ENCODE results near the gene HOXC12. TPM values are rescaled to one million over a fixed set of nuclear protein-coding genes. Genes with fewer than 3 reads are reported as not detected.

The HOXC12 gene
- total RNA-seq, 2 experiments from 2014 or later, result not detected

DNA sequence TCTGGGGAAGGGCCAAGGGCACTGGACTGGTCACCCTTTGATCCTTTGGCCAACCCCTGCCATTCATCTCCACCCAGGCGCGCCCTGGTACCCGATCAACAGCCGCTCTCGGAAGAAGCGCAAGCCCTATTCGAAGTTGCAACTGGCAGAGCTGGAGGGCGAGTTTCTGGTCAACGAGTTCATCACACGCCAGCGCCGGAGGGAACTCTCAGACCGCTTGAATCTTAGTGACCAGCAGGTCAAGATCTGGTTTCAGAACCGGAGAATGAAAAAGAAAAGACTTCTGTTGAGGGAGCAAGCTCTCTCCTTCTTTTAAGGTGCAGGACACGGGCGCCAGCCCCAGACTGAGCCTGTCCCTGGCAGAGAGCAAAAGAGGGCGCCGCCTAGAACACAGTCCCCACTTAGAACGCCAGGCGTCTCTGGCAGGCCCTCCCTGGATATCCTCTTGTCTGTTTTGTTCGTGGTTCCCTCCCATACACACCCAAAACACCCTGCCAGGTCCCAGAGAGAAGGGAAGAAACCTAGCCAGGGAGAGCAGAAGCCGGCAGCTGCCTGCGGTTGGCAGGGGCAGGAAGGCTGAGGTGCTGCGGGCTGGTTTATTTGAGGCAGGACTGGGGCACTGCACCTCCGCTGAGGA, 1.7 kb downstream of the HOXC12 start:
- H3K9me3 Mint-ChIP-seq, result no peaks in the 10 kb centered on the region
- ChIA-PET POLR2A (no interaction called here), CTCF (no interaction called here)
- H3K4me1 Mint-ChIP-seq, result peaks cover 11% of the 10 kb centered on the region
- H3K4me3 Mint-ChIP-seq, result peak overlapping the region; percentile 25
- no peak overlapping the region for H3K27ac Mint-ChIP-seq
- peaks cover 93% of the 10 kb centered on the region for H3K27me3 Mint-ChIP-seq
- DNase-seq, result no peak
- peaks cover 11% of the 10 kb centered on the region for H3K36me3 Mint-ChIP-seq (ENCODE audit: low read depth)

DNA sequence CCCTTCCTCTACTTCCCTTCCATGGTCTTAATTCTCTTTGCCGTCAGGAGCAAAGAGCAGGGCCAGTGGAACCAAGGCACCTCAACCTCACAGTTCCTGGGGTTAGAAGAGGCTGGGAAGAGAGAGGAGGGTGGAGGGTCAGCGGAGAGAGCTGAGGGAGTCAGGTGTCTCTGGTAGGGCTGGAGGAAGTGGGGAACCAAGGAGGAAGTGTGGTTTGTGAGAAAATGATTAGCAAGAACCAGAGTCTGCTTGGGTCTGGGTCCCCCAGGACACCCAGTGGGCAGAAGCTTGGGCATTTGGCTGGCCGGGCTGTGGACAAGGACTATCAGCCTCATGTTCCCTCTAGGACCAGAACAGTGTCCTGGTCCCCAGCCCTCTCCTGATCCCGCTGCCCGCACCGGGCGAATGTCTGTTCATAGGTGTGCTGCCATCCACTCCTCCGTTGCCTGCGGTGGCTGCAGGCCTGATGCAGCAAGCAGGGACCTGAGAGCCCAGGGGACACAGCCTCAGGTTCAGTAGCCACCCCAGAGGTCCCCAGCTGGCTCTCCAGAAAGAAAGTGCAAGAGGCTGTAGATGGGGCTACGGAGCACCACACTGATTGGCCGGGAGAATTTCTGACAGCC, 2.3 kb downstream of the HOXC12 start:
- Mint-ChIP-seq H3K9me3 (no peaks in the 10 kb centered on the region), H3K27ac (no peak overlapping the region), H3K4me3 (no peak overlapping the region), H3K4me1 (peaks cover 11% of the 10 kb centered on the region), H3K36me3 (ENCODE audit: low read depth) (peaks cover 11% of the 10 kb centered on the region), H3K27me3 (peaks cover 92% of the 10 kb centered on the region)
- DNase-seq, result no peak
- POLR2A ChIA-PET, result no interaction called here
- CTCF ChIA-PET, result no interaction called here

DNA sequence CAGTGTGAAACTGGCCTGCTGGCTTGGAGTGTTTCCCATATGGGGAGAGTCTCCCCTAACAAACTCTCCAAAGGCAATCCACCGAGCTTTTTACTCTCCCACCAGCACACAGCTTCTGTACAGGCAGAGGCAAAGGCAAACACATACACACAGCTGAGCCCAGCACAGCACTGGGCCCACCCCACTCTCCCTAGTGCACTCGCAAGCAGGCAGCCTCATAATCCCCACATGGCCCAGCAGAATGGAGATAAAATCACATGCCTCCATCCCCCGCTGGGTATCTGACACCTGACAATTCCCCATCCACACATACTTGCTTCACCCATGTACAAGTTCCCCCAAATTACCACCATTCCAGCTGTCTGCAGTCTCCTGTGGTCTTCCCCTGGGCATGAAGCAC, 3.4 kb downstream of the HOXC12 start:
- H3K9me3 Mint-ChIP-seq, result no peaks in the 10 kb centered on the region
- no peak overlapping the region for H3K27ac Mint-ChIP-seq
- CTCF ChIA-PET, result interaction anchor here (2.2 kb wide), 1 partner anchor 75 kb away, joined by 7 read pairs; the partner anchor contains the start of gene HOXC5
- H3K36me3 Mint-ChIP-seq (ENCODE audit: low read depth), result peaks cover 11% of the 10 kb centered on the region
- H3K4me3 Mint-ChIP-seq, result no peak overlapping the region
- no peak for DNase-seq
- peaks cover 11% of the 10 kb centered on the region for H3K4me1 Mint-ChIP-seq
- POLR2A ChIA-PET, result no interaction called here
- H3K27me3 Mint-ChIP-seq, result peaks cover 91% of the 10 kb centered on the region

DNA sequence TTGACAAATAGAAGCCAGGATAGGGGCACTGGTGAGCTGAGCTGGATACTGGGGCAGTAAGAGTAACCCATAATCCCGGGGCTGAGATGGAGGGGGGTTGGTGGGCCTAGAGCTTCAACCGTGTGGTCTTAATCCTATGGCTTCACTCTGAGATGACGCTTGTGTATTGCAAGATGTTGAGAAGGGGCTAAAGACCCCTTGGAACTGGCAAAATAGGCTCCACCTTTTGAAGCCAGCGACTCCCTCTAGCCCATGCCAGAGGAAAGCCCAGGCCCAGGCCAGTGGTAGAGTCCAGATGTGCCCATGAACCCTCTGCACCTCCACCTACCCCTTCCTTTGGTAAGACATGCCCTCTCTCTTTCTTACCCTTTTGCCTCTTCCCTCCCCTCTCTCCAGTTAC, 4.6 kb downstream of the HOXC12 start:
- no peak overlapping the region for H3K27ac Mint-ChIP-seq

DNA sequence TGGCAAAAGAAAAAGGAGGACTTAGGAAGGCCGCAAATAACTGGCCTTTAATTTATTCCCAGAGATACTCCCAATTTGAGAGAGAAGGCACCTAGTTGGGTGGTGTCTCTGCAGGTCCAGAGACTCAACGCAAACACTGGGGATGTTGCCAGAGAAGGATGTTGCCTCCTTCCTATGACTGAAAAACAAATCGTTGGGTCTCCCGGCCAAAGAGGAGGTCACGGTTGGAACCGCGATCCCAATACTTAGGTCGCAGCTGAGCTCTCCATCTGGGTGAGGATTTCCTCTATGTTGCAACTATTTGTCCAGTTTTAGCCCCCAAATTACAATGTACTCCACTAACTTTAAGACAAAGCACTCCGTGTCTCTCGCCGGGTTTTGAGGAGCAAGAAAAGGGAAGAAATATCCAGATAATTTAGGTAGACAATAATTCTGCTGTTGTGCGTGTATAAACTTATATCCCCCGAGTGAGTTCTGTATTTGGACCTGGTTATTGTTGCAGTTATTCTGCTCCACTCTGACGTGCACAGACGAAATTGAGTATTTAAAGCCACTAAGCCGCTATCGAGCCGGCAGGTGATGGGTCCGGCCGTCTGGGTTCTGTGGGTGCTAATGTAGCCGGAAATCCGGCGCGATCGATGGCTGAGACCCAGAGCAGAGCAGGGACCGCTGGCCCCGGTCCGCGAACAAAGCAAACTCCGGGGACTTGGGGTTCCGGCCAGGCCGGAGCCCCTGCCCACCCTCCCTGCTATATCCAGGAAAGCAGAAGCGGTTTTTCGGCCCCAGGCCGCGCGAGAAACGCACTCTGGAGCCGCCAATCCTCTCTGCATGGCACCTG, 5.7 kb downstream of the HOXC12 start:
- no peak overlapping the region for H3K4me3 Mint-ChIP-seq
- peaks cover 92% of the 10 kb centered on the region for H3K27me3 Mint-ChIP-seq
- POLR2A ChIA-PET, result no interaction called here
- peaks cover 4% of the 10 kb centered on the region for H3K36me3 Mint-ChIP-seq (ENCODE audit: low read depth)
- peaks cover 9% of the 10 kb centered on the region for H3K4me1 Mint-ChIP-seq
- H3K27ac Mint-ChIP-seq, result no peak overlapping the region
- no peaks in the 10 kb centered on the region for H3K9me3 Mint-ChIP-seq
- DNase-seq, result no peak
- CTCF ChIA-PET, result no interaction called here

More for the DNA sequence above, 4.6 kb downstream of the HOXC12 start:
- POLR2A ChIA-PET, result interaction anchor here (0.8 to 1.3 kb wide), 2 partner anchors 25 to 27 kb away, joined by 3 to 4 read pairs; no protein-coding TSS in a partner anchor
- Mint-ChIP-seq H3K4me1 (peaks cover 8% of the 10 kb centered on the region), H3K27me3 (peaks cover 90% of the 10 kb centered on the region), H3K36me3 (ENCODE audit: low read depth) (peaks cover 4% of the 10 kb centered on the region), H3K4me3 (no peak overlapping the region), H3K9me3 (no peaks in the 10 kb centered on the region)
- CTCF ChIA-PET, result interaction anchor here (1.1 to 2.2 kb wide), 2 partner anchors 74 to 248 kb away, joined by 4 to 7 read pairs; partner anchors contain the start of gene HOXC5
- DNase-seq, result no peak

DNA sequence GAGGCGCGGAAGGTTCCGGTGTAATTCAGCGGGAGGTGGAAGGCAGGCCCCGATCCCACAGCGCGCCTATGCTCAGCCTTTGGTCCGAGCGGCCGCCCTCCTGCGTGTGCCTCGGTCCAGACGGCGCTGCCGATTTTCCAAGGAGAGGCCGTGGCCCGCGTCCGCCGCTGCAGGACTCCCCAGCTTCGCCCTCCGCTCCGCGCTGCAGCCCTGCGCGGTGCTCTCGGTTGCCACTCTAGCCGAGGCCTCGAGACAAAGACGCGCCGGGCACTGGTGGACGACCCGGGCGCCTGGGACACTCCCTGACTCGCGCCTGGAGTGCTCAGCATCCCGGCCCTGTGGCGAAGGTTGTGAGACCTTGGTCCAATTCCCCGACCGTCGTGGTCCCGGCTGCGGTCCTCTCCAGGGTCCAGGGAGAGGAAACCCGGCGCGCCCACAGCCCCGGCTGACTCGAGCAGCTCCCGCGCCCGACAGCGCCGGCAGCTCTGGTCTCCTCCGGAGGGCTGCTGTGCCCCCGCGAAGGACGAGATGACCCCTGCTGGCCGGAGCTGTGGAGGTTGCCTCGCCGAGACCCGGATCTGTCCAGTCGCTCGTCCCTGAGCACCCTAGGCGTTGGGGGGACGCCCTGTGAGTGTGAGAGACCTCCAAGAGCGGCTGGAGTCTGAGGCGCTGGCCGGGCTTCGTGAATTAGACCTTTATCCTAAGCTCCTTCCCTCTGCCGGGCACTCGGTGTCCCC, 6.5 kb downstream of the HOXC12 start:
- H3K36me3 Mint-ChIP-seq (ENCODE audit: low read depth), result no peaks in the 10 kb centered on the region
- CTCF ChIA-PET, result no interaction called here

DNA sequence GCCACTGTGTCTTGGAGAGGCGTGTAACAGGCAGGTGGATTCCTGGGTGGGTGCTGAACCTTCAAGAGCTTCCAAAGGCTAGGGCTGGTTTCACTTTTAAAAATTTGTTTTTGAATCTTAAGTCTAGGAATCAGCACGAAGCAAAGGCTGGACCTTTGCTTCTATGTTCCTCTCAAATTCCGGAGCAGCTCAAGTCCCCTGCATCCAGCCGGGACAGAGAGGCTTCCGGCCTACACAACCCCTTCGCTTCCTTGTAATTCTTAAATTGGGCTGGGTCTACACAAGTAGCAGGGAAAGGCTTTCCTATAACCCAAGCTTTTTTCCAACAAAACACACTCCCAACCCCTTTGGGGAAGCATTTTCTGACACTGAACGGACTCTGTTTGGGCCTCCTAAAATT, 8.3 kb downstream of the HOXC12 start:
- Mint-ChIP-seq H3K4me3 (no peak overlapping the region), H3K4me1 (peaks cover 8% of the 10 kb centered on the region), H3K27me3 (peaks cover 93% of the 10 kb centered on the region), H3K9me3 (no peaks in the 10 kb centered on the region), H3K27ac (no peak overlapping the region), H3K36me3 (ENCODE audit: low read depth) (no peaks in the 10 kb centered on the region)
- DNase-seq, result no peak
- POLR2A ChIA-PET, result no interaction called here
- CTCF ChIA-PET, result no interaction called here

More for the DNA sequence above, 6.5 kb downstream of the HOXC12 start:
- peaks cover 92% of the 10 kb centered on the region for H3K27me3 Mint-ChIP-seq
- DNase-seq, result no peak
- H3K9me3 Mint-ChIP-seq, result no peaks in the 10 kb centered on the region
- H3K27ac Mint-ChIP-seq, result no peak overlapping the region
- H3K4me1 Mint-ChIP-seq, result peaks cover 8% of the 10 kb centered on the region
- POLR2A ChIA-PET, result no interaction called here
- H3K4me3 Mint-ChIP-seq, result no peak overlapping the region

DNA sequence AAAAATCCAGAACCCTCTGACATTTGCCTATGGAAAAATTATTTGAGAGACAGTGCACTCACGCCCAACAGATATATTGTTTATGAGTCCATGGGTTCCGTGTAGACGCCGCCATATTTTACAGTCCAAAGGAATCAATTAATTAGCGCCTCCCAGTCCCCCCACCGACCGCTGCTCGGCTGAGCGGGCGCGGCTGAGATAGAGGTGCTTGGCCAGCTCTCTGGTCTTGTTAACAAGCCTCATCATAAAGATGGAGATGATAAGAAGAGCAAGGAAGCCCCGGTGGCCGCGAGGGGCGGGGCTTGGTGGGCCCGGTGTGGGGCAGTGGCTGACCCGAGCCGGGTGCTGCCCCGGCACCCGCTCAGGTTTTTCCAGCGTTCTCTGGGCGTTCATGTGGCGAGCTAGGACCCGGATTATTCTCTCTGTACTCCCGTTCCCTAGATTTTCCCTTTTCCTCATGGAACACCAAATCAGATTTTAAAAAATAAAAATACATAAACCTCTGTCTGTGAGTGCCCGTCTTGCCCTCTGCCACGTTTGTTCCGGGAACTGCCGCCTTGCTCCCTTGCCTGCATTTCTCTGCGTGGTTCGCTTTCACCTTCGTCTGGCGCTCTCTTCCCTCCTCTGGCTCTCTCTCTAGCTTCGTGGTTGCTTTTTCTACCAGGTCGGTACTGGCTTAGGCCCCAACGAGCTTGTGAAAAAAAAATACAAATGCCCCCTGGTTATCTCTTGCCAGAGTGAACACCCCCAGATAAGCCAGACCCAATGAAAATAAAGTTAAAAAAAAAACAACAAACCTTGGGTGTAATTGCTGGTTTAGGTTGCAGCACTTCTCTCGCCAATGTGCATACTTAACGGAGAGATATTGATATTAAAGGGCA, 9.0 kb downstream of the HOXC12 start:
- H3K4me1 Mint-ChIP-seq, result peaks cover 8% of the 10 kb centered on the region
- ChIA-PET CTCF (no interaction called here), POLR2A (no interaction called here)
- H3K27me3 Mint-ChIP-seq, result peaks cover 93% of the 10 kb centered on the region
- no peak overlapping the region for H3K27ac Mint-ChIP-seq
- no peaks in the 10 kb centered on the region for H3K36me3 Mint-ChIP-seq (ENCODE audit: low read depth)
- H3K4me3 Mint-ChIP-seq, result no peak overlapping the region
- DNase-seq, result no peak
- no peaks in the 10 kb centered on the region for H3K9me3 Mint-ChIP-seq

DNA sequence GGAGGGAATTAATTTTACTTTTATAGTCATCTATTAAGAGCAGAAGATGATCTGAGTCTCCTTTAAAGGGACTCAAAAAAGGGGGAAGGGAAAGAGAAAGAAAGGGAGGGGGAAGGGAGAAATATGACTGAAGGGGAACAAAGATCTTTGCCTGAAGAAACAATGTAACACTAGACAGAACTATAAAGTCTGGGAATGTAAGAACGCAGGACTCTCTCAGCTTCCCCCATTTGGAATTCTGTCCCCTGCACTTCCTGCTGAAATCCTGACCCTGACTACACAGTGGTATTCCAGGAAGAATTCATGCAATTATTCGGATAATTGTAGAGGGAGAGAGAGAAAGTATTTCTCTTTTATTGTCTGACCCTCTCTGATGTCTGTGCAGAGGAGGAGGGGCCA, 9.6 kb downstream of the HOXC12 start:
- POLR2A ChIA-PET, result no interaction called here
- Mint-ChIP-seq H3K27ac (no peak overlapping the region), H3K36me3 (ENCODE audit: low read depth) (no peaks in the 10 kb centered on the region), H3K4me1 (peaks cover 8% of the 10 kb centered on the region), H3K27me3 (peaks cover 94% of the 10 kb centered on the region), H3K4me3 (no peak overlapping the region), H3K9me3 (no peaks in the 10 kb centered on the region)
- CTCF ChIA-PET, result no interaction called here
- DNase-seq, result no peak

DNA sequence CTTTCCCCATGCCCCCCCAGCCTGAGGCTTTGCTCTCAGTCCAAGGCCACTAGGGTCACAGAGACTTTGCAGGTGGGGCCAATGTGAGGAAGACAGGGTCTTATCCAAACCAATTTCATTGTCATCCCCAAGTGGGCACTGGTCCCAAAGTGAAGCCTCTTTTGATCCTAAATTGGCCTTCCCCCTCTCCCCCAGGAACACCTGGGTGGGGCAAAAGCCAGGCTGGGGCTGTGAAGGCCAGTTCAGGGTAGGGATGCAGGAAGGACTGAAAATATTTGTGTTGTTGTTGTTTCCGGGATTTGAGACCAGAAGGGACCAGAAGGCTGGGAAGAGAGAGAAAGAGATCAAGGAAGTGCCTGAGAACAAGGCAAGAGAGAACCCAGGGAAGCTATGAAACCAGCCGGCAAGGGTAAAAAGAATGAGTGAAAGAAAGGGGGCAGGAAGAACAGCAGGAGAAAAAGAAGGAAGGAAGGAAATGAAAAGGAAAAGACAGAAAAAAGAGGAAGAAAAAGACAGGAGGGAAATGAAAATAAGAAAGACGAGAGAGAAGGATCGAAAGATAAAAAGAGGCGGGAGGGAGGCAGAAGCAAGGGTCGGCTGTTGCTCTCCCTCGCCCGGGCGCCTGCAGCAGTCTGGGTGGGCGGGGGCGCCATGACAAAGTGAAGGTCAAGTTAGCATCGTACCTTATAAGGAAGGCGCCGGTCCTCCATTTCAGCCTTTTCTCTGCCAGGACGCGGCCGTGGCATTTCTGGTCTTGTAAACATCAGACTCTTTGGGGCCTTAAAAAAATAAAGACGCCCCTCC, 10.8 kb downstream of the HOXC12 start:
- H3K27me3 Mint-ChIP-seq, result peaks cover 93% of the 10 kb centered on the region
- H3K36me3 Mint-ChIP-seq (ENCODE audit: low read depth), result no peaks in the 10 kb centered on the region
- ChIA-PET CTCF (interaction anchor here (0.6 to 0.7 kb wide), 2 partner anchors 67 to 434 kb away, joined by 3 to 4 read pairs; no protein-coding TSS in a partner anchor), POLR2A (interaction anchor here (1.5 kb wide), 1 partner anchor 34 kb away, joined by 3 read pairs; the partner anchor contains the start of gene HOXC9)
- DNase-seq, result no peak
- peaks cover 8% of the 10 kb centered on the region for H3K4me1 Mint-ChIP-seq
- H3K4me3 Mint-ChIP-seq, result no peak overlapping the region
- no peak overlapping the region for H3K27ac Mint-ChIP-seq
- no peaks in the 10 kb centered on the region for H3K9me3 Mint-ChIP-seq

DNA sequence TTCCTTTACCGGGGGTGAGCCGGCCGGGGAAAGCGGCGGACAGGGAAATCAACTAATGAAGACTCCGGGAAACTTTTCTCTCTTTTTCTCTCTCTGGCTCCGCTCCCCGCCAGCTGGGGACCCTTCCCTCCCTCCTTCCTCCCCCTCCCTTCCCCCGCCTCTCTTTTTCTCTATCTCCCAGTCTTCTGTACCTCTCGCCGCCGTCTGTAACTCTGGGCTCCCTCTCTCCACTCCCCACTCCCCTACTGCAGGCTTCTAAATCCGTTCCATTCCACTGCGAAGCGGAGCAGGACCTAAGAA, 11.3 kb downstream of the HOXC12 start:
- H3K9me3 Mint-ChIP-seq, result no peaks in the 10 kb centered on the region
- H3K27ac Mint-ChIP-seq, result no peak overlapping the region
- ChIA-PET POLR2A (interaction anchor here (1.5 kb wide), 1 partner anchor 33 kb away, joined by 3 read pairs; the partner anchor contains the start of gene HOXC9), CTCF (no interaction called here)
- peaks cover 8% of the 10 kb centered on the region for H3K4me1 Mint-ChIP-seq
- no peak for DNase-seq
- H3K27me3 Mint-ChIP-seq, result peaks cover 93% of the 10 kb centered on the region
- H3K4me3 Mint-ChIP-seq, result no peak overlapping the region
- no peaks in the 10 kb centered on the region for H3K36me3 Mint-ChIP-seq (ENCODE audit: low read depth)

Measured in activated CD4-positive, alpha-beta memory T cell treated with anti-CD3 and anti-CD28 coated beads, Interleukin-2, amount 10 ng/mL, durations not matched to agents 7 days and 5 days (primary cell).